ENCODE measurements around the gene ALPG.
"Not testable (repeated sequence)": the region's sequence is repeated elsewhere in the genome, so short reads cannot be mapped to it uniquely, and the experiment has no call there.

ALPG gene

GRCh38 chr2:232375164-232375563 is 31.5 kb upstream of the ALPG start:
- in situ Hi-C loops (cut with MboI; ENCODE audit: low pct_unique_long_range_greater_than_20kb, low sequenced_read_pairs): no loop called here
- no peak for DNase-seq

GRCh38 chr2:232376260-232376659 is 30.4 kb upstream of the ALPG start:
- DNase-seq: no peak
- in situ Hi-C loops (cut with MboI; ENCODE audit: low pct_unique_long_range_greater_than_20kb, low sequenced_read_pairs): no loop called here

DNA sequence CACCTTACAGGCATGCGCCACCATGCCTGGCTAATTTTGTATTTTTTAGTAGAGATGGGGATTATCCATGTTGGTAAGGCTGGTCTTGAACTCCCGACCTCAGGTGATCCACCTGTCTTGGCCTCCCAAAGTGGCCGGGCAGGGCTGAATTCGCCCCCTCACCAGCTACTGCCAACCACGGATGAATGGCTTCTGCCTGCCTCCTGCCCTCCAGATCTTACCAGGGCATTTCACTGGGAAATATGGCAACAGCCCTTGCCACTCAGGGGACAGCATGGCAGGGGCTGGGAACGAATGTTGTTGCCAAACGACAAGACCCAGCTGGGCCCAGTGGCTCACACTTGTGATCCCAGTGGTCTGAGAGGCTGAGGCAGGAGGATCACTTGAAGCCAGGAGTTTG is 29.9 kb upstream of the ALPG start:
- DNase-seq: no peak

DNA sequence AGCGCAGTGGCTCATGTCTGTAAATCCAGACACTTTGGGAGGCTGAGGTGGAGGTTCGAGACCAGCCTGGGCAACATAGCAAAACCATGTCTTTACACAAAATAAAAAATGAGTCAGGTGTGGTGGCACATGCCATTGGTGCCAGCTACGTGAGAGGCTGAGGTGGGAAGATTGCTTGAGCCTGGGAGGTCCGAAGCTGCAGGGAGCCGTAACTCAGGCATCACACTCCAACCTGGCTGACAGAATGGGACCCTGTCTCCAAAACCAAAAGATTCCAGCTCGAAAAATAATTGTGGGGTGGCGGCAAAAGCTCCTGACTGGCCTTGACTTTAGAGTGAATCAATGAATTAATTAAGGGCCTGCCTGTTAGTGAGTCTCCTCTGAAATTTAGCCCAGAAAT is 29.3 kb upstream of the ALPG start:
- DNase-seq: no peak
- in situ Hi-C loops (cut with MboI; ENCODE audit: low pct_unique_long_range_greater_than_20kb, low sequenced_read_pairs): no loop called here

More for the DNA sequence above, 29.9 kb upstream of the ALPG start:
- in situ Hi-C loops (cut with MboI; ENCODE audit: low pct_unique_long_range_greater_than_20kb, low sequenced_read_pairs): no loop called here

- in situ Hi-C loops (cut with MboI; ENCODE audit: low pct_unique_long_range_greater_than_20kb, low sequenced_read_pairs): no loop called here
- DNase-seq: no peak
Measured at GRCh38 chr2:232377841-232378734, 28.6 kb upstream of the ALPG start.

GRCh38 chr2:232378735-232379151 is 27.9 kb upstream of the ALPG start, which contains the start of gene ALPP:
Gene ALPP, plus strand, starts transcription at chr2:232378751. Its CDS starts 52 bp downstream, at chr2:232378803.
- DNase-seq; in situ Hi-C loops (cut with MboI; ENCODE audit: low pct_unique_long_range_greater_than_20kb, low sequenced_read_pairs): not testable (repeated sequence)

DNA sequence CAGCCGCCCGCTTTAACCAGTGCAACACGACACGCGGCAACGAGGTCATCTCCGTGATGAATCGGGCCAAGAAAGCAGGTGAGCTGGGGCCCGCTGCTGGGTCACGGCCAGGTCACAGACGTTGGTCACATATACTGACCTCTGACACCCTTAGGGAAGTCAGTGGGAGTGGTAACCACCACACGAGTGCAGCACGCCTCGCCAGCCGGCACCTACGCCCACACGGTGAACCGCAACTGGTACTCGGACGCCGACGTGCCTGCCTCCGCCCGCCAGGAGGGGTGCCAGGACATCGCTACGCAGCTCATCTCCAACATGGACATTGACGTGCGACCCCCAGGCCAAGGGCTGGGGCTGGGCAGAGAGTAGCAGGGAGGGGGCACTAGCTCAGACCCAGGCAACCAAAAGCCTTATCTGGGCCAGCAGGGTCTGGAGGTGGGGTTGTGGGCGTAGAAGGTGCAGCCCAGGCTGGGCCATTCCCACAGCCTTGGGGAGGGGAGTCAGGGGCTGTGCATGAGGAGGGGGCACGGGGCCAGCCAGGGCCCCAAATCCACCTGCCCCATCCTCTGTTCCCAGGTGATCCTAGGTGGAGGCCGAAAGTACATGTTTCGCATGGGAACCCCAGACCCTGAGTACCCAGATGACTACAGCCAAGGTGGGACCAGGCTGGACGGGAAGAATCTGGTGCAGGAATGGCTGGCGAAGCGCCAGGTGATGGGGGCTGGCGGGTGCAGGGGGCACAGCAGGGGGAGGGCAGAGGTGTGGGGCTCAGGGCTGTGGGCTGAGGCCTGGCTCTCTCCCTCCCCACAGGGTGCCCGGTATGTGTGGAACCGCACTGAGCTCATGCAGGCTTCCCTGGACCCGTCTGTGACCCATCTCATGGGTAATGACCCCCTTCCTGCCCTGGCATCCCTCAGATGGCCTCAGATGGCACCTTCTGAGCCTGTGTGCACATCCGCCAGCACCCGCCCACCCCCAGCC is 26.7 kb upstream of the ALPG start:
- in situ Hi-C loops (cut with MboI; ENCODE audit: low pct_unique_long_range_greater_than_20kb, low sequenced_read_pairs); DNase-seq: not testable (repeated sequence)

DNA sequence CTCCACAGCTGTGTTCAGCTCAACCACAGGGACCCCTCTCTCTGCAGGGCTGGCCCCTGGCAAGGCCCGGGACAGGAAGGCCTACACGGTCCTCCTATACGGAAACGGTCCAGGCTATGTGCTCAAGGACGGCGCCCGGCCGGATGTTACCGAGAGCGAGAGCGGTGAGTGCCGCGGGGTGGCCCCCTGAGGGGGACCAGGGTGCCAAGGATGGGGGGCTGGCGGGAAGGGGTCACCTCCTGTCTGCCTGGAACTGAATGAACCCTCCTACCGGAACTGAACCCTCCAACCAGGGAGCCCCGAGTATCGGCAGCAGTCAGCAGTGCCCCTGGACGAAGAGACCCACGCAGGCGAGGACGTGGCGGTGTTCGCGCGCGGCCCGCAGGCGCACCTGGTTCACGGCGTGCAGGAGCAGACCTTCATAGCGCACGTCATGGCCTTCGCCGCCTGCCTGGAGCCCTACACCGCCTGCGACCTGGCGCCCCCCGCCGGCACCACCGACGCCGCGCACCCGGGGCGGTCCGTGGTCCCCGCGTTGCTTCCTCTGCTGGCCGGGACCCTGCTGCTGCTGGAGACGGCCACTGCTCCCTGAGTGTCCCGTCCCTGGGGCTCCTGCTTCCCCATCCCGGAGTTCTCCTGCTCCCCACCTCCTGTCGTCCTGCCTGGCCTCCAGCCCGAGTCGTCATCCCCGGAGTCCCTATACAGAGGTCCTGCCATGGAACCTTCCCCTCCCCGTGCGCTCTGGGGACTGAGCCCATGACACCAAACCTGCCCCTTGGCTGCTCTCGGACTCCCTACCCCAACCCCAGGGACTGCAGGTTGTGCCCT is 25.2 kb upstream of the ALPG start:
- DNase-seq; in situ Hi-C loops (cut with MboI; ENCODE audit: low pct_unique_long_range_greater_than_20kb, low sequenced_read_pairs): not testable (repeated sequence)

GRCh38 chr2:232382331-232383225 is 24.1 kb upstream of the ALPG start:
- in situ Hi-C loops (cut with MboI; ENCODE audit: low pct_unique_long_range_greater_than_20kb, low sequenced_read_pairs): no loop called here
- no peak for DNase-seq

- no peak for DNase-seq
- in situ Hi-C loops (cut with MboI; ENCODE audit: low pct_unique_long_range_greater_than_20kb, low sequenced_read_pairs): no loop called here
Measured at GRCh38 chr2:232384466-232384865, 22.2 kb upstream of the ALPG start.

DNA sequence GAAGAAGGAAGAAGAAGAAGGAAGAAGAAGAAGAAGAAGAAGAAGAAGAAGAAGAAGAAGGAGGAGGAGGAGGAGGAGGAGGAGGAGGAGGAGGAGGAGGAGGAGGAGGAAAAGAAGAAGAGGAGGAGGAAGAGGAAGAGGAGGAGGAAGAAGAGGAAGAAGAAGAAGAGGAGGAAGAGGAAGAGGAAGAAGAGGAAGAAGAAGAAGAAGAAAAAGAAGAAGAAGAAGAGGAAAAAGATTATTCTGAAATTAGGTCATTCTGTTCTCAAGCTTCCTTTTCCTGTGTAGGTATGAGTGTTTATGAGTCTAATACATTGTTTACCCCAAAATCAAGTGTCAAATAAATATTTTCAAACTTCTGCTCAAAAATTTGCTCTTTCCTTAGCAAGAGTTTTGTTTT is 21.6 kb upstream of the ALPG start:
- in situ Hi-C loops (cut with MboI; ENCODE audit: low pct_unique_long_range_greater_than_20kb, low sequenced_read_pairs): not testable (repeated sequence)

GRCh38 chr2:232385660-232386489 is 20.8 kb upstream of the ALPG start:
- in situ Hi-C loops (cut with MboI; ENCODE audit: low pct_unique_long_range_greater_than_20kb, low sequenced_read_pairs): no loop called here

More for the DNA sequence above, 21.6 kb upstream of the ALPG start:
- not testable (repeated sequence) for DNase-seq

DNA sequence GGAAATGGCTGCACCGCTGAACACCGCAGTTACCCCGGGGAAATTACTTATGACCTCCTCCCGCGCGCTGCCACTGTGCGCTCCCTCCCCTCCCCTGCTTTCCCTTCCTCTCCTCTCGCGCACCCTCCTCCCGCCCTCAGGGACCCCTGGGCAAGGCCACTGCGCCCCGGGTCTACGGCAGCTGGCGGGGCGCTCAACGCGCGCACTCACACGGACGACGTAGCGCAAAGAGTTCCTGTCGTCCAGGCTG is 20.2 kb upstream of the ALPG start:
- in situ Hi-C loops (cut with MboI; ENCODE audit: low pct_unique_long_range_greater_than_20kb, low sequenced_read_pairs): no loop called here
- DNase-seq: no peak

More at GRCh38 chr2:232385660-232386489, 20.8 kb upstream of the ALPG start:
- no peak for DNase-seq

DNA sequence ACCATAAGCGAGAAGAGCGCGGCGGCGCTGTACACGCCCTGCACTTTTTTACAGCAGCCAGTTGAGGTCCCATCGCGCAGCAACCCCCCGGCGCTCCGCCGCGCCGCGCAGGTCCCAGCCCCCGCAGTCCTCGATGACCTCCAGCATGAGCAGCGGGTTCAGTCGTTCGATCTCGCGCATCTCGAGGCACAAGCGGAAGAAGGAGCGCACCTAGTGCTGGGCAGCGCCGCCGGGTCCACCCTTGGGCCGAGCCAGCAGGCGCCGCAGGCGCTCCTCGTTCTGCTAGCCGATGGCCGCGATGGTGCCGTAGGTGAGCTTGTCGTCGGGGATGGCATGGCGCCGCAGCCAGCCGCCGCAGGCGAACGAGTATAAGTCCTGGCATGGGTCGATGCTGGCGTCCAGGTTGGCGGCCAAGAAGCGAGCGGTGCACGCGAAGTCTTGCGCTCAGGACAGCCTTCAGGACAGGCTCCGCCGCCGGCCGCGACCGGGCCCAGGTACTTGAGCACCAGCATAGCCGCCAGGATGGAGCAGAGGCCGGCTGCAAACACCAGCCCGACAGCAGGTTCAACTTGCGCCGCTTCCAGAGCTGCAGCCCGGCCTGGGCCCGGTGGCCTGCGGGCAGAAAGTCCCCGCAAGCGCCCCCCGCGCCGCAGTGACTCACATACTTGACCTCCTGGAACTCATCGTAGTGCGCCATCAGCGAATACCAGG is 19.7 kb upstream of the ALPG start:
- in situ Hi-C loops (cut with MboI; ENCODE audit: low pct_unique_long_range_greater_than_20kb, low sequenced_read_pairs): no loop called here
- no peak for DNase-seq

GRCh38 chr2:232387451-232388171 is 19.0 kb upstream of the ALPG start:
- no peak for DNase-seq

GRCh38 chr2:232388324-232388891 is 18.2 kb upstream of the ALPG start:
- in situ Hi-C loops (cut with MboI; ENCODE audit: low pct_unique_long_range_greater_than_20kb, low sequenced_read_pairs): no loop called here
- no peak for DNase-seq

More at GRCh38 chr2:232387451-232388171, 19.0 kb upstream of the ALPG start:
- in situ Hi-C loops (cut with MboI; ENCODE audit: low pct_unique_long_range_greater_than_20kb, low sequenced_read_pairs): no loop called here
